Small intestine (tissue), 7 donors: Measurements from ENCODE around the gene USP35. TPM values are rescaled to one million over a fixed set of nuclear protein-coding genes. Genes with fewer than 3 reads are reported as not detected.

Experiments
- DNase-seq, 2 donors: peaks; one replicate each; pipeline versions ENCODE4 v3.0.0 to v3.0.0-alpha.2; 2013
- FAIRE-seq: peaks from 2 replicates; lab custom pipeline; 2012; peaks lifted over from hg19 to GRCh38; lab: Jason Lieb, UNC
- H3K27ac ChIP-seq, 3 donors: one replicate each; pipeline ENCODE4 v1.5.1; 2013; ENCODE audit warnings: low read length in 2 of 3, mild to moderate bottlenecking in 2 of 3, control low read depth in 1 of 3, inconsistent platforms in 1 of 3, low read depth in 1 of 3, moderate library complexity in 1 of 3
- H3K27me3 ChIP-seq, 3 donors: one replicate each; pipeline ENCODE4 v1.6.1; 2013; ENCODE audit warnings: low read length in 3 of 3, inconsistent platforms in 1 of 3; ENCODE audit not compliant: control insufficient read depth in 3 of 3, insufficient read depth in 3 of 3
- H3K36me3 ChIP-seq, 3 donors: one replicate each; pipeline ENCODE4 v1.6.1; 2013; ENCODE audit warnings: low read length in 3 of 3, inconsistent platforms in 1 of 3, low read depth in 1 of 3, mild to moderate bottlenecking in 1 of 3, moderate library complexity in 1 of 3; ENCODE audit not compliant: control insufficient read depth in 3 of 3, insufficient read depth in 2 of 3
- H3K4me1 ChIP-seq, 3 donors: one replicate each; pipeline ENCODE4 v1.6.1; 2013; ENCODE audit warnings: low read length in 2 of 3, inconsistent platforms in 1 of 3, low read depth in 1 of 3, mild to moderate bottlenecking in 1 of 3, moderate library complexity in 1 of 3; ENCODE audit not compliant: control insufficient read depth in 3 of 3, insufficient read depth in 2 of 3
- H3K4me3 ChIP-seq, 3 donors: one replicate each; pipeline ENCODE4 v1.5.1; 2013; ENCODE audit warnings: low read length in 3 of 3, control low read depth in 1 of 3, inconsistent platforms in 1 of 3, low read depth in 1 of 3, mild to moderate bottlenecking in 1 of 3, moderate library complexity in 1 of 3
- H3K9me3 ChIP-seq, 2 donors: one replicate each; pipeline ENCODE4 v1.6.1; 2013; ENCODE audit warnings: low read depth in 1 of 2, low read length in 1 of 2; ENCODE audit not compliant: control insufficient read depth in 2 of 2, insufficient read depth in 1 of 2
- WGBS, 3 donors: extraction: QIAGEN DNeasy Blood & Tissue Kit; methylation state at CpG; one replicate each; pipeline ENCODE4 v1.1.7; 2013; 5-methylcytosine and 5-hydroxymethylcytosine counted together
- polyA plus RNA-seq, 4 donors: library from polyadenylated mRNA; stranded (reverse) in 3 of 4; unstranded in 1 of 4; fragments of 200-250 nt in 3 of 4; fragments of 120-200 nt in 1 of 4; gene quantifications; one replicate each; pipeline versions ENCODE4 v1.2.1 to v1.2.3, GENCODE V29; 2013
- donor health status: healthy with polysubstance abuse.
- donor health status: control.
- donor health status: control.
- donor health status: Bipolar disorder and iron deficiency.
- donor health status: healthy.

Gene USP35
- polyA plus RNA-seq, 4 donors: 1.7 to 7.8 (median 3.5) TPM

DNA sequence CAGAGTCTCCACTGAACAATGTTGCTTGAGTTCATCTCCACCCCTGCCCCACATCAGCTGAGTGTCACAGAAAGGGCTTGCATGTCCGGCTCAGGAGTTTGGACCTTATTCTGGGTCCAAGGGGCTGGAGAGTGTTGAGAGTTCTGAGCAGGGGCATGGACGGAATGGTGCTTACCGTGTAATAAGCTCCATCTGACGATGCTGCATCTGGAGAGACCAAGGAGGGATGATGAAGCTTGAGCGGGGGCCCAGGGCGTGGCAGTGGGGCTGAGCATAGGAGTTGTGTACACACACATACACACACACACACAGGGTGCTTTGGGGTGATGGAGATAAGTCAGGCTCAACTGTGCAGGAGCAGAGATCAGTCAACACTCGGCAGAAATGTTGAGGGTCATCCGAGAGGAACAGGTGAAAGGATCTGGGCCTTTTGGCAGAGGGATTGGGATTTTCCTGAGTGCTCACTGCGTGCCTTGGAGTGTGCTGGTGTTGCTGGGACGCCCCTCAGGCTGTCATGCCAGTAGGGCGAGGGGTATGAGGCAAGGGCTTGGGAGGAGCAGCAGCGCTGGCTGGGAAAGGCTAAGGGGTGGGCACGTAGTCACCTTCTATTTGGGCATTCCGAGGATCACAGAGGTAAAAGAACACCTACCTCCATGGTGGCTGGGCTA, 2.3 kb downstream of the USP35 start:
- no peak overlapping the region for H3K27ac ChIP-seq
- peaks cover 0 to 2% (median 0%) of the 10 kb centered on the region in 3 donors for H3K36me3 ChIP-seq
- peaks cover 0 to 1% of the 10 kb centered on the region in 2 donors for H3K9me3 ChIP-seq
- FAIRE-seq (no peak), DNase-seq (no peak)
- H3K4me1 ChIP-seq: peaks cover 0 to 14% (median 10%) of the 10 kb centered on the region in 3 donors
- no peak overlapping the region for H3K4me3 ChIP-seq
- WGBS, 3 donors: 78 to 85% (median 83%) methylated on average over 14 of the region's 14 CpGs
- H3K27me3 ChIP-seq: peaks cover 0 to 9% (median 0%) of the 10 kb centered on the region in 3 donors

DNA sequence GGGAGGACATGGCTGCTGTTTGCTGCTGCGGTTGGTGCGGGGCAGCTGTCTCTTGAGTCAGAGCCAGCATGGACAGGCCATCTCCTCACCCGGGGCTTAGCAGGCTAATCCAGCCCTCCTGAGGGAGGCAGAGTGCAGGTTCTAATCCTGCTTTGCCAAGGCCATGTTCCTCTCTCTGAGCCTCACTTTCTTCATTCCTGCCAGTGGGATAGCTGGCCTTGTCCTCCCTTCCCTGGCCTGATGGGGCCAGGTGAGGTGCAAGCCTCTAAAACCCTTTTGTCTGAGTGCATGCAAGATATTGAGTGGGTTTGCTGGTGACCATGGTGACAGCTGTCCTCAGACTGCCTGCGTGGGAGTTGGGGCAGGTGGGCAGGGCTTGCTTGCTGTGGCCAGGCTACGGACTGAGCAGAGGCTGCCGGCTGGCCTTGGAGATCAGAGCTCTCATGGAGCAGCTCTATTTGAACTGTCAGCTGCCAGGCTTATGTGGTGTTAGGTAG, 3.6 kb downstream of the USP35 start:
- WGBS, 3 donors: 81 to 91% (median 85%) methylated on average over 6 of the region's 6 CpGs
- Histone ChIP-seq H3K36me3 (peaks cover 0 to 2% (median 0%) of the 10 kb centered on the region in 3 donors), H3K4me3 (no peak overlapping the region), H3K27me3 (peaks cover 0 to 16% (median 0%) of the 10 kb centered on the region in 3 donors), H3K4me1 (peaks cover 0 to 14% (median 10%) of the 10 kb centered on the region in 3 donors), H3K27ac (no peak overlapping the region), H3K9me3 (peaks cover 0 to 3% of the 10 kb centered on the region in 2 donors)
- FAIRE-seq (no peak), DNase-seq (no peak)

DNA sequence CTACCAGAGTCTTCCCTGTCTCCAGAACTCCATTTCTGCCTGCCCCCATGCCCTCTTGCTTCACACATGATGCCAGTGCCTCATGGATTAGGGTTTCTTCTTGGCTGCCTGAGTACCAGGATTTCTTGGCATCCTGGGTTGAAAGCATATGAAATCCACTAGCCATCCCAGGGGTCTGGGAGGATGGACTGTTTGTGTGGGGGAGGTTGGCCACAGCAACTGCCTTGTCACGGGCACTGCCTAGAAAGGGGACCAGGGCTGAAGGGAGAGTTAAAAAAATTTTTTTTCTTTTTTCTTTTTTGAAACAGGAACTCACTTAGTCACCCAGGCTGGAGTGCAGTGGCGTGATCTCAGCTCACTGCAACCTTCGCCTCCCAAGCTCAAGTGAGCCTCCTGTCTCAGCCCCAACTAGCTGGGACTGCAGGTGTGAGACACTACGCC, 4.2 kb downstream of the USP35 start:
- WGBS, 3 donors: 79 to 91% (median 91%) methylated on average over 4 of the region's 4 CpGs
- no peak overlapping the region for H3K4me3 ChIP-seq
- H3K4me1 ChIP-seq: peaks cover 0 to 10% (median 8%) of the 10 kb centered on the region in 3 donors
- H3K9me3 ChIP-seq: peaks cover 0 to 3% of the 10 kb centered on the region in 2 donors
- H3K27ac ChIP-seq: no peak overlapping the region
- FAIRE-seq (no peak), DNase-seq (no peak)
- peaks cover 0 to 6% (median 0%) of the 10 kb centered on the region in 3 donors for H3K36me3 ChIP-seq
- H3K27me3 ChIP-seq: peaks cover 0 to 19% (median 0%) of the 10 kb centered on the region in 3 donors

DNA sequence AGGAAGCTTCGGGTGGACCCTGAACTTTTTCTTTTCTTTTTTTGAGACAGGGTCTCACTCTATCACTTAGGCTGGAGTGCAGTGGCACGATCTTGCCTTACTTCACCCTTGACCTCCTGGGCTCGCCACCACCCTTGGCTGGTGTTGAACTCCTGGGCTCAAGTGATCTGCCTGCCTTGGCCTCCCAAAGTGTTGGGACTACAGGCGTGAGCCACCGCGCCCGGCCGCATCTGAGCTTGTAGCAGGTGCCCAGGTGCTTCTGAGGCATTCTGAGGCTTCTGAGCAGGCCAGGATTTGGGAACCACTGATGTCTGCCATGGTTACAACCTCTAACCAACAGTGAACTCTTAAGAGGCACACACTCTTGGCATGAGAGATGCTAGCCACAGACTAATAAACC, 5.1 kb downstream of the USP35 start:
- H3K27ac ChIP-seq: peak overlapping the region in 2 of 3 donors; percentile 4 to 57
- H3K9me3 ChIP-seq: peaks cover 0 to 3% of the 10 kb centered on the region in 2 donors
- peaks cover 0 to 19% (median 0%) of the 10 kb centered on the region in 3 donors for H3K27me3 ChIP-seq
- DNase-seq: no peak
- no peak for FAIRE-seq
- no peak overlapping the region for H3K4me3 ChIP-seq
- H3K4me1 ChIP-seq: peaks cover 0 to 10% (median 8%) of the 10 kb centered on the region in 3 donors
- H3K36me3 ChIP-seq: peaks cover 0 to 12% (median 0%) of the 10 kb centered on the region in 3 donors
- 90 to 97% (median 91%) methylated on average over 8 of the region's 8 CpGs for WGBS, 3 donors

- FAIRE-seq (no peak), DNase-seq (peak; percentile 43 to 92)
- WGBS, 3 donors: 24 to 72% (median 31%) methylated on average over 3 of the region's 3 CpGs
- H3K27me3 ChIP-seq: peaks cover 0 to 19% (median 0%) of the 10 kb centered on the region in 3 donors
- peaks cover 0 to 9% (median 3%) of the 10 kb centered on the region in 3 donors for H3K4me1 ChIP-seq
- peaks cover 0 to 19% (median 0%) of the 10 kb centered on the region in 3 donors for H3K36me3 ChIP-seq
- H3K9me3 ChIP-seq: peaks cover 0 to 3% of the 10 kb centered on the region in 2 donors
- no peak overlapping the region for H3K4me3 ChIP-seq
- H3K27ac ChIP-seq: peak overlapping the region in 2 of 3 donors; percentile 4 to 57
Measured at GRCh38 chr11:78194490-78194889, 5.8 kb downstream of the USP35 start.

DNA sequence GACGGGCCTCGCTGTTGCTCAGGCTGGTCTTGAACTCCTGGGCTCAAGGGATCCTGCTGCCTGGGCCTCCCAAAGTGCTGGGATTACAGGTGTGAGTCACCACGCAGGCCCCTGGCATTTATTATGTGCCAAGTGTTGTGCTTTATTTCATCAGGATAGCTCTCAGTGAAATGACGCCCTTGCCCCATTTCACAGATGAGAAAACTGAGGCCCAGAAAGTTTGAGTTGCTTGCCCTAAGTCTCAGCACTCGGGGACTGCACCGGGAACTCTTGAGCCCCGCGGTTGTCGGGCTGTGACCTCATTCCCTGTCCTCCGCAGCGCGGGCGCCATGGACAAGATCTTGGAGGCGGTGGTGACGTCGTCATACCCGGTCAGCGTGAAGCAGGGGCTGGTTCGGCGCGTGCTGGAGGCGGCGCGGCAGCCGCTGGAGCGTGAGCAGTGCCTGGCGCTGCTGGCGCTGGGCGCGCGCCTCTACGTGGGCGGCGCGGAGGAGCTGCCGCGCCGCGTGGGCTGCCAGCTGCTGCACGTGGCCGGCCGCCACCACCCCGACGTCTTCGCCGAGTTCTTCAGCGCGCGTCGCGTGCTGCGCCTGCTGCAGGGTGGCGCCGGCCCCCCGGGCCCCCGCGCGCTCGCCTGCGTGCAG, 7.3 kb downstream of the USP35 start:
- FAIRE-seq (no peak), DNase-seq (peak in 1 of 2 donors; percentile 48)
- H3K4me1 ChIP-seq: peaks cover 0 to 4% (median 3%) of the 10 kb centered on the region in 3 donors
- peaks cover 0 to 3% of the 10 kb centered on the region in 2 donors for H3K9me3 ChIP-seq
- 50 to 83% (median 82%) methylated on average over 50 to 60 of the region's 60 CpGs for WGBS, 3 donors
- no peak overlapping the region for H3K27ac ChIP-seq
- H3K27me3 ChIP-seq: peaks cover 0 to 19% (median 0%) of the 10 kb centered on the region in 3 donors
- H3K36me3 ChIP-seq: peaks cover 0 to 30% (median 0%) of the 10 kb centered on the region in 3 donors
- no peak overlapping the region for H3K4me3 ChIP-seq

GRCh38 chr11:78196661-78197091, 8.0 kb downstream of the USP35 start:
- Histone ChIP-seq H3K36me3 (peaks cover 0 to 30% (median 0%) of the 10 kb centered on the region in 3 donors), H3K27me3 (peaks cover 0 to 19% (median 0%) of the 10 kb centered on the region in 3 donors), H3K9me3 (peaks cover 0 to 3% of the 10 kb centered on the region in 2 donors), H3K4me3 (no peak overlapping the region), H3K4me1 (peaks cover 0 to 4% (median 3%) of the 10 kb centered on the region in 3 donors), H3K27ac (no peak overlapping the region)
- DNase-seq (peak in 1 of 2 donors; percentile 33), FAIRE-seq (no peak)
- 81 to 93% (median 92%) methylated on average over 39 to 40 of the region's 40 CpGs for WGBS, 3 donors

DNA sequence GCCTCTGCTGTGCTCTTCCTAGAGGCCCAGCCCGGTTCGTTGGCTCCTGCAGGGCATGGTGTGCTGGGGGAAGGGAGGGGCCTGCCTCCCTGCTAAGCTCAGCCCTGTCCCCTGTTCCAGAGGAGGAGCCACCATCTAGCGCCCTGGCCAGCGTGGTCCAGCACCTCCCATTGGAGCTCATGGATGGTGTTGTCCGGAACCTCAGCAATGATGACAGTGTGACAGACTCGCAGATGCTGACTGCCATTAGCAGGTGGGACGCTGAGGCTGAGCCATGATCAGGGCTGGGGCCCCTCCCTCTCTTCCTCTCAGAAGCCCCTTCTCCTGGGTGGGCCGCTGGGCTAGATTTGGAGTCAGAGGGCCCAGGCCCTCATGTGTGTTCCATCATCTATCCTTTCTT, 9.1 kb downstream of the USP35 start:
- WGBS, 3 donors: 88 to 89% (median 89%) methylated on average over 8 of the region's 8 CpGs
- DNase-seq (no peak), FAIRE-seq (no peak)
- Histone ChIP-seq H3K9me3 (peaks cover 0 to 3% of the 10 kb centered on the region in 2 donors), H3K27me3 (peaks cover 0 to 19% (median 0%) of the 10 kb centered on the region in 3 donors), H3K27ac (no peak overlapping the region), H3K4me1 (peaks cover 0 to 9% (median 7%) of the 10 kb centered on the region in 3 donors), H3K36me3 (peaks cover 0 to 30% (median 0%) of the 10 kb centered on the region in 3 donors), H3K4me3 (no peak overlapping the region)
